GM23338 (cell line): ENCODE measurements around the gene CARD9. TPM values are rescaled to one million over a fixed set of nuclear protein-coding genes. Genes with fewer than 3 reads are reported as not detected.

ENCODE experiments used
- ATAC-seq: fragments of 200-7000 bp; cut with Tn5 transposase; 3 replicates; pipeline ENCODE4 v1.9.1; 2020
- DNase-seq: peaks from one replicate; pipeline ENCODE4 v3.0.0-alpha.2; 2015; ENCODE audit warnings: low spot score
- H2AFZ ChIP-seq: fragments of 200-600 bp; sonication (generic); 2 replicates; pipeline ENCODE4 v1.8.0; 2016; ENCODE audit warnings: antibody characterized with exemption, mild to moderate bottlenecking, moderate library complexity
- H3F3A ChIP-seq: fragments of 200-600 bp; sonication (generic); replicated peaks from 2 replicates; pipeline ENCODE4 v1.8.0; 2017; ENCODE audit warnings: antibody characterized with exemption, mixed run types, low read depth
- H3K27ac ChIP-seq: fragments of 200-600 bp; sonication (generic); 2 replicates; pipeline ENCODE4 v1.6.1; 2016; ENCODE audit warnings: low read depth
- H3K27me3 ChIP-seq: fragments of 200-600 bp; sonication (generic); 2 replicates; pipeline ENCODE4 v1.8.0; 2016; ENCODE audit warnings: mild to moderate bottlenecking, mixed run types, moderate library complexity; ENCODE audit not compliant: insufficient read depth
- H3K36me3 ChIP-seq: fragments of 200-600 bp; sonication (generic); 2 replicates; pipeline ENCODE4 v1.8.0; 2016; ENCODE audit warnings: mild to moderate bottlenecking; ENCODE audit not compliant: insufficient read depth
- H3K4me1 ChIP-seq: fragments of 200-600 bp; sonication (generic); 2 replicates; pipeline ENCODE4 v1.8.0; 2016; ENCODE audit warnings: mild to moderate bottlenecking, moderate library complexity; ENCODE audit not compliant: insufficient read depth
- H3K4me2 ChIP-seq: fragments of 200-600 bp; sonication (generic); 2 replicates; pipeline ENCODE4 v1.7.1; 2017; ENCODE audit warnings: mixed run types
- H3K4me3 ChIP-seq: fragments of 200-600 bp; sonication (generic); 2 replicates; pipeline ENCODE4 v1.6.1; 2016; ENCODE audit warnings: mixed run types
- H3K79me2 ChIP-seq: fragments of 200-600 bp; sonication (generic); replicated peaks from 2 replicates; pipeline ENCODE4 v1.8.0; 2017; ENCODE audit warnings: mild to moderate bottlenecking; ENCODE audit not compliant: insufficient read depth
- H3K9me2 ChIP-seq: fragments of 200-600 bp; sonication (generic); 2 replicates; pipeline ENCODE4 v1.8.0; 2017; ENCODE audit not compliant: insufficient read depth
- H4K20me1 ChIP-seq: fragments of 200-600 bp; sonication (generic); replicated peaks from 2 replicates; pipeline ENCODE4 v1.8.0; 2017; ENCODE audit warnings: mild to moderate bottlenecking; ENCODE audit not compliant: insufficient read depth
- H3K27ac Mint-ChIP-seq: 2 replicates; pipeline ENCODE4 v1.8.0; 2020; ENCODE audit warnings: inconsistent platforms, mild to moderate bottlenecking, moderate library complexity, mixed read lengths
- H3K27me3 Mint-ChIP-seq: 3 replicates; pipeline ENCODE4 v1.8.0; 2022; ENCODE audit warnings: low read depth, mild to moderate bottlenecking, moderate library complexity, mixed read lengths, inconsistent platforms; ENCODE audit not compliant: insufficient read depth, poor library complexity
- H3K36me3 Mint-ChIP-seq: 3 replicates; pipeline ENCODE4 v1.8.0; 2021; ENCODE audit warnings: low read depth, mild to moderate bottlenecking, inconsistent platforms, moderate library complexity, mixed read lengths
- H3K4me1 Mint-ChIP-seq: 3 replicates; pipeline ENCODE4 v1.8.0; 2020; ENCODE audit warnings: mild to moderate bottlenecking, inconsistent platforms, mixed read lengths
- H3K4me3 Mint-ChIP-seq: 3 replicates; pipeline ENCODE4 v1.8.0; 2021; ENCODE audit warnings: moderate library complexity, mild to moderate bottlenecking, inconsistent platforms, mixed read lengths
- H3K9me3 Mint-ChIP-seq: 3 replicates; pipeline ENCODE4 v1.8.0; 2020; ENCODE audit warnings: moderate library complexity, mild to moderate bottlenecking, inconsistent platforms, mixed read lengths
- CREB1 ChIP-seq: fragments of 250-450 bp; sonication (Bioruptor Pico); IDR thresholded peaks from 2 replicates; pipeline ENCODE4 v1.5.0; 2020; ENCODE audit warnings: low read depth, mild to moderate bottlenecking, moderate library complexity
- EZH2 ChIP-seq: fragments of 200-600 bp; sonication (generic); IDR thresholded peaks from one replicate; pipeline ENCODE4 v1.8.0; 2017; ENCODE audit warnings: antibody characterized with exemption, mild to moderate bottlenecking, low read depth; ENCODE audit not compliant: unreplicated experiment
- EZH2phosphoT487 ChIP-seq: fragments of 200-600 bp; sonication (generic); IDR thresholded peaks from one replicate; pipeline ENCODE4 v1.8.1; 2018; ENCODE audit warnings: antibody characterized with exemption; ENCODE audit not compliant: unreplicated experiment
- JUNB ChIP-seq: IDR thresholded peaks from one replicate; pipeline ENCODE4 v1.6.1; 2016; ENCODE audit warnings: antibody characterized with exemption; ENCODE audit not compliant: unreplicated experiment
- NANOG ChIP-seq: IDR thresholded peaks from 2 replicates; pipeline ENCODE4 v1.6.1; 2016; ENCODE audit warnings: antibody characterized with exemption, borderline replicate concordance
- POLR2AphosphoS5 ChIP-seq: IDR thresholded peaks from 2 replicates; pipeline ENCODE4 v1.6.1; 2016; ENCODE audit warnings: antibody characterized with exemption, low read depth
- ZNF114 ChIP-seq: fragments of 250-450 bp; sonication (Bioruptor Pico); IDR thresholded peaks from 2 replicates; pipeline ENCODE4 v1.5.0; 2020; ENCODE audit warnings: mild to moderate bottlenecking, moderate library complexity
- polyA plus RNA-seq: library from polyadenylated mRNA; unstranded; fragments of >200 nt; fragmentation: Nextera tagmentation; extraction: Ambion mirVana; gene quantifications from 2 replicates; pipeline ENCODE4 v1.2.1, GENCODE V29; 2016
- total RNA-seq: library from RNA; depleted of rRNA; stranded (reverse); fragments of >200 nt; shearing (Covaris generic); gene quantifications from 2 replicates; pipeline ENCODE4 v1.2.3, GENCODE V29; 2014
- TF ChIP-seq, protein P1 (sequence below), 2 experiments: fragments of 200-600 bp in 1 of 2; sonication (generic) in 1 of 2; conservative IDR thresholded peaks; 2 replicates each; pipeline versions ENCODE4 v1.5.1 to v1.6.1; 2016 to 2017; ENCODE audit warnings: antibody characterized with exemption in 2 of 2, low read depth in 2 of 2, mild to moderate bottlenecking in 2 of 2, moderate library complexity in 1 of 2
- TF ChIP-seq, protein P2 (sequence below): fragments of 250-450 bp; sonication (Bioruptor Pico); IDR thresholded peaks from 2 replicates; pipeline ENCODE4 v1.5.0; 2020; ENCODE audit warnings: mild to moderate bottlenecking, moderate library complexity

Gene CARD9
- total and polyA plus RNA-seq, 2 experiments from 2014 or later, result 0.49 to 0.63 TPM

DNA sequence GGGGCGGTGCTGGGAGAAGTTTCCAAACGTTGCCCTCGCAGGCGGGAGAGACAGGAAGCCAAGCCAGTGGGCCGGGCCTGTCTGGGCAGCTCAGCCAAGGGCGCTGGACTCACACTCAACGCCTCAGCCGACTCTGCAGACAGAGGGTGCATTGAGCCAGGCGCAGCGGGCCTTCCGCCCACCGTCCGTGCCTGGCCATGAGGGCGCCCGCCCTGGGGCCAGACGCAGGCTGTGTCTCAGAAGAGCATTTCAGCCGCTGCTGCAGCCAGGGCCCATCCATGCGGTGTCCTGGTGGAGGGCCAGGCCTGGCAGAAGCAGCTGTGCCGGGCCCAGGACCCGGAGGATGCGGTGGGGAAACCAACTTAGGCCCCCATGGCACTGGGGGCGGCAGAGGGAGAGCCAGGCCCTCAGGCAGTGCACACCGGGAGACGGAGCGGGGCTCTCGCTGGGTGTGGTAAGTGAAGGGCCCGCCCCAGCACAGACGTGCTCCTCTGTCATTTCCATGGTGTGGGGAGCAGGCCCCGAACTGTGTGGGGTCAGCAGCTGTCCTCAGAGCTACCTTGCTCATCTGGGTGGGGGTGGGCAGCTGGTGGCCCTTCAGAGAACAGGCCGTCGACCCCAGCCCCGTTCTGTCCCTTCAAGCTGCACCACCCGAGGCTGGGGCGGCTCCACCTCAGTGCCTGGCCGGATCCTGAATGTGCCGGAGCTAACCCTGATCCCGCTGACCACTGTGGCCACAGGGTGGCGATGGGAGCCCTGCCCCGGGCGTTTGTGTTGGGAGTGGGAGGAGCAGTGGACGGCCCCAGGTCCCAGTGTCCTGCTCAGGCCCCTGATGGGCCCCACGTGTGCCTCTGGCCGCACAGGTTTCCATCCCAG lies 27.9 kb downstream of the CARD9 start:
- no peaks in the 10 kb centered on the region for H3K36me3 ChIP-seq
- no peaks in the 10 kb centered on the region; the same call in 1 of the 2 replicates for H4K20me1 ChIP-seq
- H3K4me1 Mint-ChIP-seq, result peaks cover 3% of the 10 kb centered on the region; the same call in 2 of the 3 replicates
- H3K27me3 Mint-ChIP-seq, result peaks cover 22% of the 10 kb centered on the region
- TF ChIP-seq EZH2phosphoT487, result no peak
- TF ChIP-seq, protein P1, sequence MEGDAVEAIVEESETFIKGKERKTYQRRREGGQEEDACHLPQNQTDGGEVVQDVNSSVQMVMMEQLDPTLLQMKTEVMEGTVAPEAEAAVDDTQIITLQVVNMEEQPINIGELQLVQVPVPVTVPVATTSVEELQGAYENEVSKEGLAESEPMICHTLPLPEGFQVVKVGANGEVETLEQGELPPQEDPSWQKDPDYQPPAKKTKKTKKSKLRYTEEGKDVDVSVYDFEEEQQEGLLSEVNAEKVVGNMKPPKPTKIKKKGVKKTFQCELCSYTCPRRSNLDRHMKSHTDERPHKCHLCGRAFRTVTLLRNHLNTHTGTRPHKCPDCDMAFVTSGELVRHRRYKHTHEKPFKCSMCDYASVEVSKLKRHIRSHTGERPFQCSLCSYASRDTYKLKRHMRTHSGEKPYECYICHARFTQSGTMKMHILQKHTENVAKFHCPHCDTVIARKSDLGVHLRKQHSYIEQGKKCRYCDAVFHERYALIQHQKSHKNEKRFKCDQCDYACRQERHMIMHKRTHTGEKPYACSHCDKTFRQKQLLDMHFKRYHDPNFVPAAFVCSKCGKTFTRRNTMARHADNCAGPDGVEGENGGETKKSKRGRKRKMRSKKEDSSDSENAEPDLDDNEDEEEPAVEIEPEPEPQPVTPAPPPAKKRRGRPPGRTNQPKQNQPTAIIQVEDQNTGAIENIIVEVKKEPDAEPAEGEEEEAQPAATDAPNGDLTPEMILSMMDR (conservative IDR thresholded peaks at IDR 0.05; ENCODE audit: low read depth in 2 of 2), result peak; percentile 51 to 67
- TF ChIP-seq EZH2, result no peak
- no peak for TF ChIP-seq JUNB
- no peak for TF ChIP-seq CREB1 (CRISPR knock-in tag)
- TF ChIP-seq ZNF114, result no peak
- H3K27me3 ChIP-seq, result no peaks in the 10 kb centered on the region
- H3F3A ChIP-seq, result 0 out of 2 replicates have a peak, but pooled peaks cover 3% of the 10 kb centered on the region
- peak; percentile 58 for ATAC-seq
- no peaks in the 10 kb centered on the region for H3K79me2 ChIP-seq
- H3K4me2 ChIP-seq, result no peak overlapping the region
- H3K4me3 ChIP-seq, result no peak overlapping the region
- no peaks in the 10 kb centered on the region; the same call in 1 of the 3 replicates for H3K9me3 Mint-ChIP-seq
- no peak overlapping the region for H3K4me3 Mint-ChIP-seq
- no peaks in the 10 kb centered on the region for H3K9me2 ChIP-seq
- H3K27ac Mint-ChIP-seq, result no peak overlapping the region
- DNase-seq, result peak; percentile 80
- H3K36me3 Mint-ChIP-seq, result no peaks in the 10 kb centered on the region
- H2AFZ ChIP-seq, result no peak overlapping the region
- H3K27ac ChIP-seq, result no peak overlapping the region
- peaks cover 5% of the 10 kb centered on the region for H3K4me1 ChIP-seq

DNA sequence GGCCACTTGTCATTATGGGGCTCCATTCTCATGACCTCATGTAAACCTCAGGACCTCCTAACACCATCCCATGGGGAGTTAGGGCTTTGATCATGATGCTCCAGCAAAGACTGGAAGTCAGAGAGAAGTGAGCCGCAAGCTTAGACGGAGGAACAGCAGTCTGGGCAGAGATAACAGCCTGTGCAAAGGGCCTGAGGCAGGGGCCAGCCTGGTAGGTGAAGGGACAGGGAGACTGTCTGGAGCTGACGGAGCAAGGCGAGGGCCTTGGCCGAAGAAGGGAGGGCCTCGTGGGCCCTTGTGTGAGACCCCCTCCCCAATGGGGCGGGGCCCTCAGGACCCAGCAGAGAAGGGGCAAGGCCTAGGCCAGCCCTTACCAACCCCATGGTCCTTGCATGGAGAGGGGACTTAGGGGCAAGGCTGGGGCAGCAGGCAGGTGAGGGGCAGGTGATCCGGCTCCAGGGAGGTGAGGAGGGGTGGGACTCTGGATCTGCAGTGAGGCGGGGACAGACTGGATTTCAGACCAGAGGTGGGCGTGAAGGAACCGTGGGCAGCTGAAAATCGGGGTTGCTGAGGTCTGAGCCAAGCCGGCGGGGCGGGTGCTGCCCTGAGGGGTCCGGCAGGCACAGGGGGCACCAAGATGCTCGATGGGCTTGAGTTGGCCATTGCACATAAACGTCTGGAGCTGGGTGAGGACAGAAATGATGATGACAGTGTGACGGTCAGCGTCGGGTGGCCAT lies 28.8 kb downstream of the CARD9 start:
- H3K4me2 ChIP-seq, result no peak overlapping the region
- no peak overlapping the region for H3K4me3 ChIP-seq
- H3K36me3 ChIP-seq, result no peaks in the 10 kb centered on the region
- Mint-ChIP-seq H3K4me1 (peaks cover 3% of the 10 kb centered on the region; the same call in 2 of the 3 replicates), H3K27ac (no peak overlapping the region), H3K36me3 (no peaks in the 10 kb centered on the region), H3K4me3 (no peak overlapping the region), H3K27me3 (peaks cover 22% of the 10 kb centered on the region), H3K9me3 (no peaks in the 10 kb centered on the region; the same call in 1 of the 3 replicates)
- H3K9me2 ChIP-seq, result no peaks in the 10 kb centered on the region
- no peaks in the 10 kb centered on the region for H3K79me2 ChIP-seq
- ATAC-seq, result no peak
- DNase-seq, result no peak
- no peaks in the 10 kb centered on the region for H3K27me3 ChIP-seq
- H3F3A ChIP-seq, result 0 out of 2 replicates have a peak, but pooled peaks cover 3% of the 10 kb centered on the region
- no peak overlapping the region for H2AFZ ChIP-seq
- H4K20me1 ChIP-seq, result no peaks in the 10 kb centered on the region; the same call in 1 of the 2 replicates
- no peak overlapping the region for H3K27ac ChIP-seq
- peaks cover 5% of the 10 kb centered on the region for H3K4me1 ChIP-seq
- TF ChIP-seq POLR2AphosphoS5 (no peak), NANOG (no peak), CREB1 (CRISPR knock-in tag) (no peak)
- TF ChIP-seq, protein P2, sequence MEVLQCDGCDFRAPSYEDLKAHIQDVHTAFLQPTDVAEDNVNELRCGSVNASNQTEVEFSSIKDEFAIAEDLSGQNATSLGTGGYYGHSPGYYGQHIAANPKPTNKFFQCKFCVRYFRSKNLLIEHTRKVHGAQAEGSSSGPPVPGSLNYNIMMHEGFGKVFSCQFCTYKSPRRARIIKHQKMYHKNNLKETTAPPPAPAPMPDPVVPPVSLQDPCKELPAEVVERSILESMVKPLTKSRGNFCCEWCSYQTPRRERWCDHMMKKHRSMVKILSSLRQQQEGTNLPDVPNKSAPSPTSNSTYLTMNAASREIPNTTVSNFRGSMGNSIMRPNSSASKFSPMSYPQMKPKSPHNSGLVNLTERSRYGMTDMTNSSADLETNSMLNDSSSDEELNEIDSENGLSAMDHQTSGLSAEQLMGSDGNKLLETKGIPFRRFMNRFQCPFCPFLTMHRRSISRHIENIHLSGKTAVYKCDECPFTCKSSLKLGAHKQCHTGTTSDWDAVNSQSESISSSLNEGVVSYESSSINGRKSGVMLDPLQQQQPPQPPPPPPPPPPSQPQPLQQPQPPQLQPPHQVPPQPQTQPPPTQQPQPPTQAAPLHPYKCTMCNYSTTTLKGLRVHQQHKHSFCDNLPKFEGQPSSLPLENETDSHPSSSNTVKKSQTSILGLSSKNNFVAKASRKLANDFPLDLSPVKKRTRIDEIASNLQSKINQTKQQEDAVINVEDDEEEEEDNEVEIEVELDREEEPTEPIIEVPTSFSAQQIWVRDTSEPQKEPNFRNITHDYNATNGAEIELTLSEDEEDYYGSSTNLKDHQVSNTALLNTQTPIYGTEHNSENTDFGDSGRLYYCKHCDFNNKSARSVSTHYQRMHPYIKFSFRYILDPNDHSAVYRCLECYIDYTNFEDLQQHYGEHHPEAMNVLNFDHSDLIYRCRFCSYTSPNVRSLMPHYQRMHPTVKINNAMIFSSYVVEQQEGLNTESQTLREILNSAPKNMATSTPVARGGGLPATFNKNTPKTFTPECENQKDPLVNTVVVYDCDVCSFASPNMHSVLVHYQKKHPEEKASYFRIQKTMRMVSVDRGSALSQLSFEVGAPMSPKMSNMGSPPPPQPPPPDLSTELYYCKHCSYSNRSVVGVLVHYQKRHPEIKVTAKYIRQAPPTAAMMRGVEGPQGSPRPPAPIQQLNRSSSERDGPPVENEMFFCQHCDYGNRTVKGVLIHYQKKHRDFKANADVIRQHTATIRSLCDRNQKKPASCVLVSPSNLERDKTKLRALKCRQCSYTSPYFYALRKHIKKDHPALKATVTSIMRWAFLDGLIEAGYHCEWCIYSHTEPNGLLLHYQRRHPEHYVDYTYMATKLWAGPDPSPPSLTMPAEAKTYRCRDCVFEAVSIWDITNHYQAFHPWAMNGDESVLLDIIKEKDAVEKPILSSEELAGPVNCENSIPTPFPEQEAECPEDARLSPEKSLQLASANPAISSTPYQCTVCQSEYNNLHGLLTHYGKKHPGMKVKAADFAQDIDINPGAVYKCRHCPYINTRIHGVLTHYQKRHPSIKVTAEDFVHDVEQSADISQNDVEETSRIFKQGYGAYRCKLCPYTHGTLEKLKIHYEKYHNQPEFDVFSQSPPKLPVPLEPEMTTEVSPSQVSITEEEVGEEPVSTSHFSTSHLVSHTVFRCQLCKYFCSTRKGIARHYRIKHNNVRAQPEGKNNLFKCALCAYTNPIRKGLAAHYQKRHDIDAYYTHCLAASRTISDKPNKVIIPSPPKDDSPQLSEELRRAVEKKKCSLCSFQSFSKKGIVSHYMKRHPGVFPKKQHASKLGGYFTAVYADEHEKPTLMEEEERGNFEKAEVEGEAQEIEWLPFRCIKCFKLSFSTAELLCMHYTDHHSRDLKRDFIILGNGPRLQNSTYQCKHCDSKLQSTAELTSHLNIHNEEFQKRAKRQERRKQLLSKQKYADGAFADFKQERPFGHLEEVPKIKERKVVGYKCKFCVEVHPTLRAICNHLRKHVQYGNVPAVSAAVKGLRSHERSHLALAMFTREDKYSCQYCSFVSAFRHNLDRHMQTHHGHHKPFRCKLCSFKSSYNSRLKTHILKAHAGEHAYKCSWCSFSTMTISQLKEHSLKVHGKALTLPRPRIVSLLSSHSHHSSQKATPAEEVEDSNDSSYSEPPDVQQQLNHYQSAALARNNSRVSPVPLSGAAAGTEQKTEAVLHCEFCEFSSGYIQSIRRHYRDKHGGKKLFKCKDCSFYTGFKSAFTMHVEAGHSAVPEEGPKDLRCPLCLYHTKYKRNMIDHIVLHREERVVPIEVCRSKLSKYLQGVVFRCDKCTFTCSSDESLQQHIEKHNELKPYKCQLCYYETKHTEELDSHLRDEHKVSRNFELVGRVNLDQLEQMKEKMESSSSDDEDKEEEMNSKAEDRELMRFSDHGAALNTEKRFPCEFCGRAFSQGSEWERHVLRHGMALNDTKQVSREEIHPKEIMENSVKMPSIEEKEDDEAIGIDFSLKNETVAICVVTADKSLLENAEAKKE (CRISPR knock-in tag), result no peak
